GM12873 (cell line): ENCODE data around the gene KCNMB4.

ENCODE experiments used
- CTCF ChIP-seq: IDR thresholded peaks from 2 replicates; pipeline ENCODE4 v1.5.1; 2012; ENCODE audit warnings: low read depth, mild to moderate bottlenecking, moderate library complexity, low read length, control low read depth; ENCODE audit not compliant: insufficient read depth; ENCODE audit errors: missing control alignments

The KCNMB4 gene

GRCh38 chr12:70459786-70460185, 93.7 kb downstream of the KCNMB4 start:
- TF ChIP-seq CTCF, result no peak

GRCh38 chr12:70463997-70464396, 97.9 kb downstream of the KCNMB4 start:
- TF ChIP-seq CTCF, result no peak

GRCh38 chr12:70466753-70467152, 100.7 kb downstream of the KCNMB4 start:
- TF ChIP-seq CTCF, result no peak

GRCh38 chr12:70467476-70467875, 101.4 kb downstream of the KCNMB4 start:
- TF ChIP-seq CTCF, result no peak

- TF ChIP-seq CTCF, result no peak
These were observed 102.0 kb downstream of the KCNMB4 start for GRCh38 chr12:70467918-70468733.

GRCh38 chr12:70468741-70469140, 102.7 kb downstream of the KCNMB4 start:
- TF ChIP-seq CTCF, result no peak

- no peak for TF ChIP-seq CTCF
These were observed 103.2 kb downstream of the KCNMB4 start for GRCh38 chr12:70469221-70469820.
